ENCODE measurements around the gene PRR33.

Gene PRR33

GRCh38 chr11:1881442-1882264 lies 10.0 kb downstream of the PRR33 start:
- TF ChIP-seq CTCF (IDR thresholded peaks at IDR 0.05): no peak

- no peak for TF ChIP-seq CTCF (IDR thresholded peaks at IDR 0.05)
These were observed 10.8 kb downstream of the PRR33 start for GRCh38 chr11:1880746-1881441.

DNA sequence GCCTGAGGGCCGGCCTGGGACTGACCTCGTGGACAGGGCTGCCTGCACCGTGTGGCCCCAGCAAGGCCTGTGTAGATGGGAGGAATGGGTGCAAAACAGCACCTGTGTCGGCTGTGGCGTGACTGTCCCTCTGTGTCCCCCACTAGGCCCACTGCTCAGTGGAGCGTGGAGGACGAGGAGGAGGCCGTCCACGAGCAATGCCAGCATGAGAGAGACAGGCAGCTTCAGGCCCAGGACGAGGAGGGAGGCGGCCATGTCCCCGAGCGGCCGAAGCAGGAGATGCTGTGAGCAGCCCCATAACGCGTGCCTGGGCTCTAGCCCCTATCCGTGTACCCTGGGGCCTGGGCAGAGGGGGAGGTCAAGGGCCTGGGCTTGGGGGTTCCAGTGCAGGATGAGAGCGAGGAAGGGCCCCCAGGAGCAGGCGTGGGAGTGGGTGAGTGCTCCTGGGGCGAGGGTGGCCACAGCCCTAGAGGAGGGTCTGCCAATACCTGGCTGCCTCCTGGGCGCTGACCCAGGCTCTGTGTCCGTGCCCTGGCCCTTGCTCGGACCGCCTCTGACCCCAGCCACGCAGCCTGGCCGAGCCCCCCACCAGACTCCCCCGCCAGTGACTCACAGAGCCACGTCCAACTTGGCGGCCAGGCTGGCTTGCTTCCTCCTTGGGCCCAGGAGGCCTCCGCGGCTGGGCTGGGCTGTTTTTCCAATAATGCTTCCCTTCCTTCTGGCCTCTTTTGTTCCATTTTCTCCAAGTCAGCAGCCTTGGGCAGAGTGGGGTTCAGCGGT lies 11.6 kb downstream of the PRR33 start:
- TF ChIP-seq CTCF (IDR thresholded peaks at IDR 0.05): no peak

DNA sequence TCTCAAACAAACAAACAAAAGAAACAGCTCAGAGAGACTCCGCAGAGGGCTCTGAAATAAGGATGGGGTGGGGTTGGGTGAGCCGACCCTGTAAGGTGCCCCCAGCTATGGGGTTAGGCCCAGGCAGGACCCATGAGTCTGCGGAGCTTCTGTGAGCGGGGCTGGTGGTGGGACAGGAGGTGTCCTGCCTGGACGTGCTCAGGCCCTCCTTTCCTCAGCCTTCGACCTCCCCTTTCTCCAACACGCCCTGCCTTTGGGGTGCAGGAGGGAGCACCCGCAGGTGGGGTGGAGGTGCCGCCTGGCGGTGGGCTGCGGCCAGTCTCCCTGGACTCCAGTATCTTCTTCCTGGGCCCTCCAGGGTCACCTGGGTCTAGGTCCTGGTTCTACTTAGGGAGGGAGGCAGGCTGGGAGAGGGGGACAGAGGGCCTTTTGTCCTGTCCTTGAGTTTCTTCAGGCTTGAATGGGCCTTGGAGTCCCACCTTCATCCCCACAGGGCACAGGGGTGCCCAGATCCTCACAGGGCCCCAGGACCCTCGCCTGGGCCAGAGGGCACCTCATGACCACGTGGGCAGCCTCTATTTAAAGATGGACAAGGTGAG lies 12.3 kb downstream of the PRR33 start:
- no peak for TF ChIP-seq CTCF (IDR thresholded peaks at IDR 0.05)

DNA sequence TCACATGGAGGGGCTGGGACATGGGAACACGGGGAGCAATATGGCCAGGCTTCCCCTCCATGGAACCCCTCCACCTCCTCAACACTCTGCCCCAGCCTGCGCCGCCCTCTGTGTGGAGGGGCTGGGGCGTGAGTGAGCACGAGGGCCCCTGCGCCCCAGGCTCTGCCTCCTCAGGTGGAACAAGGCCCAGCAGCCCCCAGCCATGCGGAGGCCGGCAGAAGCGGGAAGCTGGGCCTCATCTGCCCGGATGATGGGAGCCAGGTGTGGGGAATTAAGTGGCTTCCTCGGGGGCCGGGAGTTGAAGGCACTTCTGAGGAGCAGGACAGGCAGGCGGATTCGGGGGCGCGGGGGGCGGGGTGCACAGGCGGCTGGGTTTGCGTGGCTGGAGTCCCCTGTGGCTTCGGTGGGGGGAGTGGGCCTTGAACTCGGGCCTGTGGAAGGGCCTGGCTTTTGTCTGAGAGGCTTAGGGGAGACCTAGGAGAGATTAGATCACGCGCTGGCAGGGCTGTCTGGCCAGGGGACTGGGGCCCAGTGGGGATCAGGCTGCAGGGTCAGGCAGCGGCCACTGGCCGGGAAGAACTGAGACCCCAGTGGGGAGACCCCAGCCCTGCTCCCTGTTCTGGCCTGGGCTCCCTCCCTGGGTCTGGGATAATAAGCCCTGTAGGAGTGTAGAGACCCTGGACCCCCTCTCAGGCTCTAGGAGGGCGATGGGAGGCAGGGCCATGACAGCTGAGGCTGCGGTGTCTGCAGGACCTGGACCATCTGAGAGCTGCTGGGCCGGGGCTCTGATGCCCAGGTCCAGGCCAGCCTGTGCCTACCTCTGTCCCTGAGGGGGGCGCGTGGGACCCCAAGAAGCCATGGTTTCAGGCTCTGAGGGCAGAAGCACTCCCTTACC lies 13.3 kb downstream of the PRR33 start:
- no peak for TF ChIP-seq CTCF (IDR thresholded peaks at IDR 0.05)

- no peak for TF ChIP-seq CTCF (IDR thresholded peaks at IDR 0.05)
These were observed 14.2 kb downstream of the PRR33 start for GRCh38 chr11:1877211-1878136.

Data from LNCAP (cell line).